HCT116 (cell line): ENCODE measurements around the gene HRH2.

ENCODE experiments used
- EZH2 ChIP-seq: fragments of 200-600 bp; sonication (generic); IDR thresholded peaks from 2 replicates; pipeline ENCODE4 v1.6.1; 2017; ENCODE audit warnings: antibody characterized with exemption, mixed run types
- JUND ChIP-seq: IDR thresholded peaks from 2 replicates; pipeline ENCODE4 v1.6.1; 2012
- POLR2A ChIP-seq: IDR thresholded peaks from 2 replicates; pipeline ENCODE4 v1.7.0; 2011; ENCODE audit warnings: borderline replicate concordance; ENCODE audit not compliant: insufficient read depth, insufficient read length; ENCODE audit errors: extremely low read depth
- POLR2AphosphoS5 ChIP-seq: IDR thresholded peaks from 2 replicates; pipeline ENCODE4 v1.6.1; 2011; ENCODE audit warnings: mild to moderate bottlenecking, low read depth, low read length, moderate library complexity
- SP1 ChIP-seq: IDR thresholded peaks from 2 replicates; pipeline ENCODE4 v1.6.1; 2012; ENCODE audit warnings: low read depth
- TCF7L2 ChIP-seq: IDR thresholded peaks from 2 replicates; pipeline ENCODE4 v1.7.0; 2011; ENCODE audit warnings: borderline replicate concordance, inconsistent platforms; ENCODE audit not compliant: insufficient read depth, insufficient read length; ENCODE audit errors: extremely low read depth
- TF ChIP-seq, protein P1 (sequence below), 3 experiments: fragments of 200-600 bp in 1 of 3; sonication (generic) in 1 of 3; IDR thresholded peaks in 2 of 3; conservative IDR thresholded peaks in 1 of 3; 2 replicates each; pipeline ENCODE4 v1.5.1; 2012 to 2017; ENCODE audit warnings: low read depth in 2 of 3, low read length in 2 of 3, antibody characterized with exemption in 1 of 3, borderline replicate concordance in 1 of 3, control low read depth in 1 of 3, mild to moderate bottlenecking in 1 of 3, mixed read lengths in 1 of 3, mixed run types in 1 of 3, moderate library complexity in 1 of 3; ENCODE audit not compliant: insufficient read depth in 1 of 3

GRCh38 chr5:175666216-175666615, 8.3 kb downstream of the HRH2 start:
- TF ChIP-seq, protein P1, sequence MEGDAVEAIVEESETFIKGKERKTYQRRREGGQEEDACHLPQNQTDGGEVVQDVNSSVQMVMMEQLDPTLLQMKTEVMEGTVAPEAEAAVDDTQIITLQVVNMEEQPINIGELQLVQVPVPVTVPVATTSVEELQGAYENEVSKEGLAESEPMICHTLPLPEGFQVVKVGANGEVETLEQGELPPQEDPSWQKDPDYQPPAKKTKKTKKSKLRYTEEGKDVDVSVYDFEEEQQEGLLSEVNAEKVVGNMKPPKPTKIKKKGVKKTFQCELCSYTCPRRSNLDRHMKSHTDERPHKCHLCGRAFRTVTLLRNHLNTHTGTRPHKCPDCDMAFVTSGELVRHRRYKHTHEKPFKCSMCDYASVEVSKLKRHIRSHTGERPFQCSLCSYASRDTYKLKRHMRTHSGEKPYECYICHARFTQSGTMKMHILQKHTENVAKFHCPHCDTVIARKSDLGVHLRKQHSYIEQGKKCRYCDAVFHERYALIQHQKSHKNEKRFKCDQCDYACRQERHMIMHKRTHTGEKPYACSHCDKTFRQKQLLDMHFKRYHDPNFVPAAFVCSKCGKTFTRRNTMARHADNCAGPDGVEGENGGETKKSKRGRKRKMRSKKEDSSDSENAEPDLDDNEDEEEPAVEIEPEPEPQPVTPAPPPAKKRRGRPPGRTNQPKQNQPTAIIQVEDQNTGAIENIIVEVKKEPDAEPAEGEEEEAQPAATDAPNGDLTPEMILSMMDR (IDR thresholded peaks at IDR 0.05 in 2 of 3, conservative IDR thresholded peaks at IDR 0.05 in 1 of 3; ENCODE audit: borderline replicate concordance in 1 of 3, insufficient read depth in 1 of 3, low read depth in 2 of 3, low read length in 2 of 3): no peak
- no peak for TF ChIP-seq POLR2AphosphoS5
- no peak for TF ChIP-seq SP1
- TF ChIP-seq JUND: no peak
- no peak for TF ChIP-seq EZH2
- no peak for TF ChIP-seq TCF7L2
- TF ChIP-seq POLR2A: no peak
